Loucy (cell line): ENCODE results near the gene DNASE2B.

Source experiments
- H2AFZ ChIP-seq: fragments of 200-600 bp; sonication (generic); 2 replicates; pipeline ENCODE4 v1.6.0; 2016; ENCODE audit warnings: antibody characterized with exemption, mild to moderate bottlenecking, low read length, moderate library complexity
- H3F3A ChIP-seq: fragments of 200-600 bp; 2 replicates; pipeline ENCODE4 v1.6.0; 2016; ENCODE audit warnings: antibody characterized with exemption, low read depth, mild to moderate bottlenecking
- H3K27me3 ChIP-seq: fragments of 200-600 bp; sonication (generic); 2 replicates; pipeline ENCODE4 v1.6.1; 2014; ENCODE audit warnings: low read length, mild to moderate bottlenecking; ENCODE audit not compliant: insufficient read depth, poor library complexity, severe bottlenecking
- H3K36me3 ChIP-seq: fragments of 200-600 bp; sonication (generic); 2 replicates; pipeline ENCODE4 v1.6.1; 2016; ENCODE audit warnings: low read length; ENCODE audit not compliant: insufficient read depth
- H3K4me1 ChIP-seq: fragments of 200-600 bp; sonication (generic); 2 replicates; pipeline ENCODE4 v1.5.1; 2014; ENCODE audit warnings: low read length, mild to moderate bottlenecking; ENCODE audit not compliant: insufficient read depth, poor library complexity, severe bottlenecking
- H3K4me2 ChIP-seq: fragments of 200-600 bp; sonication (generic); 2 replicates; pipeline ENCODE4 v1.6.0; 2014; ENCODE audit warnings: antibody characterized with exemption, low read length, low read depth, mild to moderate bottlenecking; ENCODE audit not compliant: poor library complexity, severe bottlenecking
- H3K4me3 ChIP-seq: fragments of 200-600 bp; sonication (generic); 2 replicates; pipeline ENCODE4 v1.5.1; 2014; ENCODE audit warnings: low read length, mild to moderate bottlenecking, mixed read lengths; ENCODE audit not compliant: poor library complexity, severe bottlenecking
- H3K79me2 ChIP-seq: fragments of 200-600 bp; sonication (generic); 2 replicates; pipeline ENCODE4 v1.6.1; 2014; ENCODE audit warnings: low read length; ENCODE audit not compliant: insufficient read depth
- H3K9ac ChIP-seq: fragments of 200-600 bp; sonication (generic); 2 replicates; pipeline ENCODE4 v1.6.0; 2014; ENCODE audit warnings: mild to moderate bottlenecking, low read depth, low read length, moderate library complexity; ENCODE audit not compliant: poor library complexity, severe bottlenecking
- H3K9me2 ChIP-seq: fragments of 200-600 bp; sonication (generic); replicated peaks from 2 replicates; pipeline ENCODE4 v1.6.1; 2016; ENCODE audit warnings: low read depth, low read length, mixed read lengths
- H3K9me3 ChIP-seq: fragments of 200-600 bp; sonication (generic); 2 replicates; pipeline ENCODE4 v1.6.1; 2014; ENCODE audit warnings: mild to moderate bottlenecking, antibody characterized with exemption, low read length, low read depth; ENCODE audit not compliant: insufficient read depth
- H4K20me1 ChIP-seq: fragments of 200-600 bp; sonication (generic); 2 replicates; pipeline ENCODE4 v1.6.0; 2014; ENCODE audit warnings: antibody characterized with exemption, low read length, mild to moderate bottlenecking; ENCODE audit not compliant: insufficient read depth, poor library complexity, severe bottlenecking
- CTCF ChIP-seq: fragments of 200-600 bp; sonication (generic); conservative IDR thresholded peaks from 2 replicates; pipeline ENCODE4 v1.5.1; 2014; ENCODE audit warnings: mild to moderate bottlenecking, antibody characterized with exemption, low read length
- EZH2phosphoT487 ChIP-seq: fragments of 200-600 bp; IDR thresholded peaks from 2 replicates; pipeline ENCODE4 v1.6.1; 2018; ENCODE audit warnings: antibody characterized with exemption, mild to moderate bottlenecking, moderate library complexity, borderline replicate concordance

The DNASE2B gene

GRCh38 chr1:84370831-84371394 lies 27.4 kb upstream of the DNASE2B start:
- H3K27me3 ChIP-seq = no peaks in the 10 kb centered on the region
- H4K20me1 ChIP-seq = no peaks in the 10 kb centered on the region
- no peaks in the 10 kb centered on the region for H3K79me2 ChIP-seq
- TF ChIP-seq CTCF (no peak), EZH2phosphoT487 (no peak)
- H3F3A ChIP-seq = no peaks in the 10 kb centered on the region
- peaks cover under 1% of the 10 kb centered on the region for H3K4me1 ChIP-seq
- H2AFZ ChIP-seq = no peak overlapping the region
- H3K4me2 ChIP-seq = no peak overlapping the region
- H3K9me3 ChIP-seq = no peaks in the 10 kb centered on the region
- no peaks in the 10 kb centered on the region for H3K9me2 ChIP-seq
- H3K9ac ChIP-seq = no peak overlapping the region
- H3K36me3 ChIP-seq = no peaks in the 10 kb centered on the region
- H3K4me3 ChIP-seq = no peak overlapping the region

GRCh38 chr1:84373436-84374141 lies 24.7 kb upstream of the DNASE2B start:
- Histone ChIP-seq H3F3A (no peaks in the 10 kb centered on the region), H3K4me1 (no peaks in the 10 kb centered on the region), H2AFZ (no peak overlapping the region), H3K27me3 (no peaks in the 10 kb centered on the region), H3K36me3 (no peaks in the 10 kb centered on the region), H3K9ac (no peak overlapping the region), H3K9me2 (no peaks in the 10 kb centered on the region), H3K79me2 (no peaks in the 10 kb centered on the region), H3K4me3 (no peak overlapping the region), H3K9me3 (no peaks in the 10 kb centered on the region), H4K20me1 (no peaks in the 10 kb centered on the region), H3K4me2 (no peak overlapping the region)
- TF ChIP-seq CTCF = no peak
- no peak for TF ChIP-seq EZH2phosphoT487

- Histone ChIP-seq H3K4me2 (no peak overlapping the region), H3K9me2 (no peaks in the 10 kb centered on the region), H3K36me3 (no peaks in the 10 kb centered on the region), H3K27me3 (no peaks in the 10 kb centered on the region), H3F3A (no peaks in the 10 kb centered on the region), H2AFZ (no peak overlapping the region), H4K20me1 (no peaks in the 10 kb centered on the region), H3K4me3 (no peak overlapping the region), H3K79me2 (no peaks in the 10 kb centered on the region), H3K9ac (no peak overlapping the region), H3K9me3 (no peaks in the 10 kb centered on the region), H3K4me1 (peaks cover under 1% of the 10 kb centered on the region)
- TF ChIP-seq CTCF (no peak), EZH2phosphoT487 (no peak)
These were observed 23.1 kb upstream of the DNASE2B start for GRCh38 chr1:84374991-84375696.
